Osteoblast (primary cell): ENCODE measurements around the gene LDB3. TPM values are rescaled to one million over a fixed set of nuclear protein-coding genes. Genes with fewer than 3 reads are reported as not detected.

ENCODE experiments used
- DNase-seq: peaks from one replicate; pipeline ENCODE4 v3.0.0; 2011; ENCODE audit warnings: low spot score, mixed read lengths; ENCODE audit not compliant: insufficient read length; ENCODE audit errors: missing footprints
- H2AFZ ChIP-seq: 2 replicates; pipeline ENCODE4 v1.6.0; 2011; ENCODE audit warnings: mild to moderate bottlenecking, low read length
- H3K27ac ChIP-seq: 2 replicates; pipeline ENCODE4 v1.5.1; 2011; ENCODE audit warnings: mild to moderate bottlenecking, low read depth, low read length, moderate library complexity
- H3K27me3 ChIP-seq: 2 replicates; pipeline ENCODE4 v1.6.0; 2012; ENCODE audit warnings: mild to moderate bottlenecking, control low read depth, inconsistent platforms, low read length, moderate library complexity; ENCODE audit not compliant: insufficient read depth
- H3K36me3 ChIP-seq: 2 replicates; pipeline ENCODE4 v1.5.1; 2011; ENCODE audit warnings: mild to moderate bottlenecking, low read length, control low read depth, moderate library complexity; ENCODE audit not compliant: insufficient read depth
- H3K4me1 ChIP-seq: 2 replicates; pipeline ENCODE4 v1.5.1; 2011; ENCODE audit warnings: mild to moderate bottlenecking, low read length, control low read depth, moderate library complexity; ENCODE audit not compliant: insufficient read depth
- H3K4me2 ChIP-seq: 2 replicates; pipeline ENCODE4 v1.6.0; 2011; ENCODE audit warnings: mild to moderate bottlenecking, low read length; ENCODE audit not compliant: insufficient read depth
- H3K4me3 ChIP-seq: fragments of 200-600 bp; sonication (generic); 3 replicates; pipeline ENCODE4 v1.5.1; 2012; ENCODE audit warnings: mild to moderate bottlenecking, low read length, inconsistent platforms; ENCODE audit not compliant: insufficient read depth
- H3K79me2 ChIP-seq: 2 replicates; pipeline ENCODE4 v1.6.0; 2012; ENCODE audit warnings: mild to moderate bottlenecking, low read length, control low read depth, inconsistent platforms; ENCODE audit not compliant: insufficient read depth
- H3K9me3 ChIP-seq: 2 replicates; pipeline ENCODE4 v1.5.1; 2011; ENCODE audit warnings: low read depth, low read length, control low read depth
- H4K20me1 ChIP-seq: 2 replicates; pipeline ENCODE4 v1.6.0; 2012; ENCODE audit warnings: mild to moderate bottlenecking, low read length, control low read depth; ENCODE audit not compliant: insufficient read depth
- CTCF ChIP-seq: IDR thresholded peaks from 2 replicates; pipeline ENCODE4 v1.5.1; 2011; ENCODE audit warnings: mild to moderate bottlenecking, low read depth, low read length, moderate library complexity; ENCODE audit errors: extremely low read depth
- total RNA-seq: library from RNA; depleted of rRNA; stranded (reverse); fragments of >200 nt; gene quantifications from 2 replicates; pipeline ENCODE4 v1.2.3, GENCODE V29; 2012

LDB3 gene
- total RNA-seq, 1 donor, result under 0.01 TPM

GRCh38 chr10:86654411-86655172 is 13.7 kb upstream of the LDB3 start, which contains the start of gene OPN4:
TSS of gene OPN4 (plus strand) at chr10:86654547. CDS start at chr10:86654784, 237 bp downstream.
- no peaks in the 10 kb centered on the region for H3K4me1 ChIP-seq
- H3K27ac ChIP-seq, result no peak within 1 kb of the TSS
- H3K27me3 ChIP-seq, result peaks cover 2% of the 10 kb centered on the region
- H3K79me2 ChIP-seq, result no peaks in the 10 kb centered on the region
- H4K20me1 ChIP-seq, result no peaks in the 10 kb centered on the region
- no peak within 1 kb of the TSS for H2AFZ ChIP-seq
- no peaks in the 10 kb centered on the region for H3K36me3 ChIP-seq
- no peak within 1 kb of the TSS for H3K4me3 ChIP-seq
- TF ChIP-seq CTCF, result no peak
- H3K4me2 ChIP-seq, result no peak within 1 kb of the TSS
- DNase-seq, result peak; percentile 90
- H3K9me3 ChIP-seq, result no peaks in the 10 kb centered on the region

DNA sequence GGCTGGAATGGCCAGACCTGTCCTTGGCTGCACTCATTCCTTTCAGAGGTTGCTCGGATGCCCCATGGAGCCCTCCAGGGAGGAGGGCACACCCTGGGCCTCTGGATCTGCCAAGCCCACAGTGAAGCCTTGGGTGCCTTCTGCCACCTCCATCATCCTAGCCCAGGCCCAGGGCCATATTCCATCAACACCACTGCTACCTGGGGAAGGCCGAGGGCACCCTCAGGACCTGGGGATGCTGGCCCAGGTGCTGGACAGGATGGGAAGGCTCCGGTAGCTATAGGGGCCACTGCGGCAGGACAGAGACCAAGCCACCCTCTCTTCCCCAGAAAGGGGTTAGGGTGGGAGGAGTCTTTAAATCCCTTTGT is 13.2 kb upstream of the LDB3 start:
- TF ChIP-seq CTCF, result no peak
- H3K9me3 ChIP-seq, result no peaks in the 10 kb centered on the region
- no peaks in the 10 kb centered on the region for H3K36me3 ChIP-seq
- H3K4me1 ChIP-seq, result no peaks in the 10 kb centered on the region
- peaks cover 2% of the 10 kb centered on the region for H3K27me3 ChIP-seq
- no peak for DNase-seq
- H3K79me2 ChIP-seq, result no peaks in the 10 kb centered on the region
- no peaks in the 10 kb centered on the region for H4K20me1 ChIP-seq
- no peak overlapping the region for H3K27ac ChIP-seq
- H3K4me2 ChIP-seq, result no peak overlapping the region
- H2AFZ ChIP-seq, result no peak overlapping the region
- H3K4me3 ChIP-seq, result no peak overlapping the region

- Histone ChIP-seq H3K4me2 (no peak overlapping the region), H3K27me3 (peaks cover 2% of the 10 kb centered on the region), H3K27ac (no peak overlapping the region), H3K79me2 (no peaks in the 10 kb centered on the region), H3K36me3 (no peaks in the 10 kb centered on the region), H3K4me3 (no peak overlapping the region), H4K20me1 (no peaks in the 10 kb centered on the region), H3K4me1 (no peaks in the 10 kb centered on the region), H3K9me3 (no peaks in the 10 kb centered on the region), H2AFZ (no peak overlapping the region)
- peak; percentile 52 for DNase-seq
- no peak for TF ChIP-seq CTCF
Observed at GRCh38 chr10:86655596-86655995, 12.7 kb upstream of the LDB3 start.

- no peak for TF ChIP-seq CTCF
- Histone ChIP-seq H3K36me3 (no peaks in the 10 kb centered on the region), H3K9me3 (no peaks in the 10 kb centered on the region), H3K27ac (no peak overlapping the region), H3K79me2 (no peaks in the 10 kb centered on the region), H2AFZ (no peak overlapping the region), H3K4me2 (no peak overlapping the region), H4K20me1 (no peaks in the 10 kb centered on the region), H3K4me3 (no peak overlapping the region), H3K4me1 (no peaks in the 10 kb centered on the region), H3K27me3 (peaks cover 2% of the 10 kb centered on the region)
- peak; percentile 50 for DNase-seq
Observed at GRCh38 chr10:86657011-86657395, 11.3 kb upstream of the LDB3 start.
